ENCODE data around the gene ISOC2. TPM values are rescaled to one million over a fixed set of nuclear protein-coding genes. Genes with fewer than 3 reads are reported as not detected.

ISOC2 gene
- total and polyA plus RNA-seq, 9 of the 15 experiments (the other 6 are each of a cell fraction or from before 2014, with no cell fraction given): 1.2 to 229 (median 58.3) TPM

GRCh38 chr19:55503502-55504251 lies 42.2 kb upstream of the ISOC2 start (continued):
- TF ChIP-seq FOXO4 (CRISPR knock-in tag; IDR thresholded peaks at IDR 0.05) (no peak), E2F8 (IDR thresholded peaks at IDR 0.05; ENCODE audit: low read depth, partially characterized antibody) (peak; percentile 97), ADNP (tag; IDR thresholded peaks at IDR 0.05) (no peak), ZNF75A (CRISPR knock-in tag; IDR thresholded peaks at IDR 0.05) (no peak), ERF (CRISPR knock-in tag; IDR thresholded peaks at IDR 0.05) (no peak), ZNF140 (CRISPR knock-in tag; IDR thresholded peaks at IDR 0.05) (no peak), MCM7 (IDR thresholded peaks at IDR 0.05) (no peak), KAT2B (IDR thresholded peaks at IDR 0.05; ENCODE audit: low read depth, low read length) (no peak), PHTF2 (CRISPR knock-in tag; IDR thresholded peaks at IDR 0.05) (no peak), ZNF347 (CRISPR knock-in tag; IDR thresholded peaks at IDR 0.05; ENCODE audit: low read depth) (no peak), CTCFL (IDR thresholded peaks at IDR 0.05; ENCODE audit: borderline replicate concordance, insufficient read depth, low read depth, low read length, poor library complexity, severe bottlenecking) (peak; percentile 74), PTRF (tag; IDR thresholded peaks at IDR 0.05) (no peak; the same call in 1 of the 2 replicates), E4F1 (CRISPR knock-in tag; IDR thresholded peaks at IDR 0.05; ENCODE audit: borderline replicate concordance) (no peak), POLR2AphosphoS5 (IDR thresholded peaks at IDR 0.05; ENCODE audit: control insufficient read depth, insufficient read depth, low read depth, low read length) (no peak), TEAD4 (IDR thresholded peaks at IDR 0.05; ENCODE audit: low read length) (no peak; the same call in none of the 2 replicates), TEAD4 (CRISPR knock-in tag; IDR thresholded peaks at IDR 0.05; ENCODE audit: borderline replicate concordance) (peak; percentile 100), CAMTA2 (CRISPR knock-in tag; conservative IDR thresholded peaks at IDR 0.05) (no peak), ZNF3 (CRISPR knock-in tag; IDR thresholded peaks at IDR 0.05) (no peak)
